ENCODE results near the gene DNAJC4. TPM values are rescaled to one million over a fixed set of nuclear protein-coding genes. Genes with fewer than 3 reads are reported as not detected.

DNAJC4 gene
- total and polyA plus RNA-seq, 9 of the 15 experiments (the other 6 are each of a cell fraction or from before 2014, with no cell fraction given): 4.0 to 32.6 (median 19.9) TPM

- TF ChIP-seq, protein P1, sequence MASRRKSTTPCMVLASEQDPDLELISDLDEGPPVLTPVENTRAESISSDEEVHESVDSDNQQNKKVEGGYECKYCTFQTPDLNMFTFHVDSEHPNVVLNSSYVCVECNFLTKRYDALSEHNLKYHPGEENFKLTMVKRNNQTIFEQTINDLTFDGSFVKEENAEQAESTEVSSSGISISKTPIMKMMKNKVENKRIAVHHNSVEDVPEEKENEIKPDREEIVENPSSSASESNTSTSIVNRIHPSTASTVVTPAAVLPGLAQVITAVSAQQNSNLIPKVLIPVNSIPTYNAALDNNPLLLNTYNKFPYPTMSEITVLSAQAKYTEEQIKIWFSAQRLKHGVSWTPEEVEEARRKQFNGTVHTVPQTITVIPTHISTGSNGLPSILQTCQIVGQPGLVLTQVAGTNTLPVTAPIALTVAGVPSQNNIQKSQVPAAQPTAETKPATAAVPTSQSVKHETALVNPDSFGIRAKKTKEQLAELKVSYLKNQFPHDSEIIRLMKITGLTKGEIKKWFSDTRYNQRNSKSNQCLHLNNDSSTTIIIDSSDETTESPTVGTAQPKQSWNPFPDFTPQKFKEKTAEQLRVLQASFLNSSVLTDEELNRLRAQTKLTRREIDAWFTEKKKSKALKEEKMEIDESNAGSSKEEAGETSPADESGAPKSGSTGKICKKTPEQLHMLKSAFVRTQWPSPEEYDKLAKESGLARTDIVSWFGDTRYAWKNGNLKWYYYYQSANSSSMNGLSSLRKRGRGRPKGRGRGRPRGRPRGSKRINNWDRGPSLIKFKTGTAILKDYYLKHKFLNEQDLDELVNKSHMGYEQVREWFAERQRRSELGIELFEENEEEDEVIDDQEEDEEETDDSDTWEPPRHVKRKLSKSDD (conservative IDR thresholded peaks at IDR 0.05; ENCODE audit: low read length): no peak
- no peak for TF ChIP-seq ZNF143 (CRISPR knock-in tag; IDR thresholded peaks at IDR 0.05)
- TF ChIP-seq CTBP1 (IDR thresholded peaks at IDR 0.05; ENCODE audit: borderline replicate concordance): peak; percentile 69; the same call in 1 of the 2 replicates
- TF ChIP-seq PTRF (tag; IDR thresholded peaks at IDR 0.05): no peak
- no peak for TF ChIP-seq U2AF1 (optimal IDR thresholded peaks at IDR 0.05; ENCODE audit: low read depth, low read length)
- TF ChIP-seq, protein P2, sequence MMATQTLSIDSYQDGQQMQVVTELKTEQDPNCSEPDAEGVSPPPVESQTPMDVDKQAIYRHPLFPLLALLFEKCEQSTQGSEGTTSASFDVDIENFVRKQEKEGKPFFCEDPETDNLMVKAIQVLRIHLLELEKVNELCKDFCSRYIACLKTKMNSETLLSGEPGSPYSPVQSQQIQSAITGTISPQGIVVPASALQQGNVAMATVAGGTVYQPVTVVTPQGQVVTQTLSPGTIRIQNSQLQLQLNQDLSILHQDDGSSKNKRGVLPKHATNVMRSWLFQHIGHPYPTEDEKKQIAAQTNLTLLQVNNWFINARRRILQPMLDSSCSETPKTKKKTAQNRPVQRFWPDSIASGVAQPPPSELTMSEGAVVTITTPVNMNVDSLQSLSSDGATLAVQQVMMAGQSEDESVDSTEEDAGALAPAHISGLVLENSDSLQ (IDR thresholded peaks at IDR 0.05): no peak
- no peak for TF ChIP-seq CHD2 (IDR thresholded peaks at IDR 0.05; ENCODE audit: low read depth, low read length)
- TF ChIP-seq, protein P3, sequence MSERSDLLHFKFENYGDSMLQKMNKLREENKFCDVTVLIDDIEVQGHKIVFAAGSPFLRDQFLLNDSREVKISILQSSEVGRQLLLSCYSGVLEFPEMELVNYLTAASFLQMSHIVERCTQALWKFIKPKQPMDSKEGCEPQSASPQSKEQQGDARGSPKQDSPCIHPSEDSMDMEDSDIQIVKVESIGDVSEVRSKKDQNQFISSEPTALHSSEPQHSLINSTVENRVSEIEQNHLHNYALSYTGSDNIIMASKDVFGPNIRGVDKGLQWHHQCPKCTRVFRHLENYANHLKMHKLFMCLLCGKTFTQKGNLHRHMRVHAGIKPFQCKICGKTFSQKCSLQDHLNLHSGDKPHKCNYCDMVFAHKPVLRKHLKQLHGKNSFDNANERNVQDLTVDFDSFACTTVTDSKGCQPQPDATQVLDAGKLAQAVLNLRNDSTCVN (CRISPR knock-in tag; IDR thresholded peaks at IDR 0.05): no peak
- TF ChIP-seq CREB1 (IDR thresholded peaks at IDR 0.05): 0 out of 2 replicates have a peak, but pooled peaks have one; percentile 34
- no peak for TF ChIP-seq CREB1 (CRISPR knock-in tag; IDR thresholded peaks at IDR 0.05)
- TF ChIP-seq ZNF696 (CRISPR knock-in tag; conservative IDR thresholded peaks at IDR 0.05): no peak
- TF ChIP-seq, protein P4, sequence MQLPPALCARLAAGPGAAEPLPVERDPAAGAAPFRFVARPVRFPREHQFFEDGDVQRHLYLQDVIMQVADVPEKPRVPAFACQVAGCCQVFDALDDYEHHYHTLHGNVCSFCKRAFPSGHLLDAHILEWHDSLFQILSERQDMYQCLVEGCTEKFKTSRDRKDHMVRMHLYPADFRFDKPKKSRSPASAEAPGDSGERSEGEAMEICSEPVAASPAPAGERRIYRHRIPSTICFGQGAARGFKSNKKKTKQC (CRISPR knock-in tag; IDR thresholded peaks at IDR 0.05): no peak
- no peak for TF ChIP-seq IRF1 (CRISPR knock-in tag; IDR thresholded peaks at IDR 0.05; ENCODE audit: borderline replicate concordance)
- TF ChIP-seq ZNF586 (CRISPR knock-in tag; conservative IDR thresholded peaks at IDR 0.05): no peak
- no peak; the same call in 1 of the 2 replicates for TF ChIP-seq PML (IDR thresholded peaks at IDR 0.05; ENCODE audit: low read length)
- peak; percentile 36 for TF ChIP-seq E2F8 (IDR thresholded peaks at IDR 0.05; ENCODE audit: low read depth, partially characterized antibody)
- TF ChIP-seq PHF21A (IDR thresholded peaks at IDR 0.05; ENCODE audit: borderline replicate concordance, low read depth): 0 out of 2 replicates have a peak, but pooled peaks have one; percentile 9
- 0 out of 4 replicates have a peak, but pooled peaks of 1 of the 2 experiments have one; percentile 3 for TF ChIP-seq TEAD1 (CRISPR knock-in tag; IDR thresholded peaks at IDR 0.05)
These were observed 25.8 kb upstream of the DNAJC4 start (continued) for GRCh38 chr11:64204464-64204989.
